Activated effector memory CD4-positive, alpha-beta T cell treated with Interleukin-2 at 50 U/mL for 16 hours (primary cell): ENCODE measurements around the gene AKAP6.

ENCODE experiments used
- DNase-seq: peaks from one replicate; pipeline ENCODE4 v3.0.0-alpha.2; 2020

Gene AKAP6, protein sequence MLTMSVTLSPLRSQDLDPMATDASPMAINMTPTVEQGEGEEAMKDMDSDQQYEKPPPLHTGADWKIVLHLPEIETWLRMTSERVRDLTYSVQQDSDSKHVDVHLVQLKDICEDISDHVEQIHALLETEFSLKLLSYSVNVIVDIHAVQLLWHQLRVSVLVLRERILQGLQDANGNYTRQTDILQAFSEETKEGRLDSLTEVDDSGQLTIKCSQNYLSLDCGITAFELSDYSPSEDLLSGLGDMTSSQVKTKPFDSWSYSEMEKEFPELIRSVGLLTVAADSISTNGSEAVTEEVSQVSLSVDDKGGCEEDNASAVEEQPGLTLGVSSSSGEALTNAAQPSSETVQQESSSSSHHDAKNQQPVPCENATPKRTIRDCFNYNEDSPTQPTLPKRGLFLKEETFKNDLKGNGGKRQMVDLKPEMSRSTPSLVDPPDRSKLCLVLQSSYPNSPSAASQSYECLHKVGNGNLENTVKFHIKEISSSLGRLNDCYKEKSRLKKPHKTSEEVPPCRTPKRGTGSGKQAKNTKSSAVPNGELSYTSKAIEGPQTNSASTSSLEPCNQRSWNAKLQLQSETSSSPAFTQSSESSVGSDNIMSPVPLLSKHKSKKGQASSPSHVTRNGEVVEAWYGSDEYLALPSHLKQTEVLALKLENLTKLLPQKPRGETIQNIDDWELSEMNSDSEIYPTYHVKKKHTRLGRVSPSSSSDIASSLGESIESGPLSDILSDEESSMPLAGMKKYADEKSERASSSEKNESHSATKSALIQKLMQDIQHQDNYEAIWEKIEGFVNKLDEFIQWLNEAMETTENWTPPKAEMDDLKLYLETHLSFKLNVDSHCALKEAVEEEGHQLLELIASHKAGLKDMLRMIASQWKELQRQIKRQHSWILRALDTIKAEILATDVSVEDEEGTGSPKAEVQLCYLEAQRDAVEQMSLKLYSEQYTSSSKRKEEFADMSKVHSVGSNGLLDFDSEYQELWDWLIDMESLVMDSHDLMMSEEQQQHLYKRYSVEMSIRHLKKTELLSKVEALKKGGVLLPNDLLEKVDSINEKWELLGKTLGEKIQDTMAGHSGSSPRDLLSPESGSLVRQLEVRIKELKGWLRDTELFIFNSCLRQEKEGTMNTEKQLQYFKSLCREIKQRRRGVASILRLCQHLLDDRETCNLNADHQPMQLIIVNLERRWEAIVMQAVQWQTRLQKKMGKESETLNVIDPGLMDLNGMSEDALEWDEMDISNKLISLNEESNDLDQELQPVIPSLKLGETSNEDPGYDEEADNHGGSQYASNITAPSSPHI (N-terminal part only)

DNA sequence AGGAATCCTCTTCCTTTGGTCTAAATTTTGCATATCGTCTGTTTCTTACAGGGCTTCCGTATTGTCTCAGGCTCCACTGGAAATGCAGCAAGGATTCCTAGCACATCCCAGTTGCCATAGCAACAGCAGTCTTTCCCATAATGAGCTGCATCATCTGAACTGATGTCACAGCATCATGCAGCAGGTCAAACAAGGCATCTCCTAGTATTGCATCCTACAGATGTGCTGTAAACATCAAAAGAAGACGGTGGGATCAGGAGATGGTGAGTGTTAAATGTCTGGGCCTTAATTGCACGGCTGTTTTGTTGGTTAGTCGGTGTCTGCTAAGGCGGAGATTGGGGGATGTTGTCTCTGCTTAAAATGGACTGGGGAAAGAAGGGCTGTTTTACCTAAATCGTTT, at the start of gene AKAP6:
TSS of gene AKAP6 (plus strand) at position 153 of the 400 bp plus-strand sequence. CDS start 104,196 bp downstream, outside the sequence.
- no peak for DNase-seq

GRCh38 chr14:32286602-32287001, 42.5 kb upstream of the AKAP6 start:
- DNase-seq: no peak

GRCh38 chr14:32296366-32296765, 32.7 kb upstream of the AKAP6 start:
- DNase-seq: no peak

DNA sequence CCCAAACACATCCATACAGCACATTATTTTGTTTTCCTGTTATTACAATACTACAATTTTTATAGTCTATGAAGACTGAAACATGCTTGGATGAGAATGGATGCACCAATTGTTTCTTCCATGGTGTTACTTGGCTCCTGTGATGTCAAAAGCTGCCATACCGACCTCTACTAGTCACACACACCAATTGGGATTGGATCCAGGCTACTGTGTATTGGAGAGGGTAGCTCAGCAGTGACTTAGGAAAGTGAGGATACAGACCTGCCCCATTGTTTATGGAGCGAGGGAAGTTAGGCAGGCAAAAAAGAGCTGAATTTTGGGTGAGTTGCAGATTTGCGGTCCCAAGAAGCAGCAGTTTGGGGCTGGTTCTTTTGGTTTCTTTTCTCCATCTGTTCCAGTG, 30.8 kb upstream of the AKAP6 start:
- no peak for DNase-seq

GRCh38 chr14:32300136-32300535, 29.0 kb upstream of the AKAP6 start:
- DNase-seq: no peak

GRCh38 chr14:32303865-32304264, 25.2 kb upstream of the AKAP6 start:
- no peak for DNase-seq

GRCh38 chr14:32304296-32304695, 24.8 kb upstream of the AKAP6 start:
- no peak for DNase-seq

- no peak for DNase-seq
These were observed 22.5 kb upstream of the AKAP6 start for GRCh38 chr14:32306549-32306948.

DNA sequence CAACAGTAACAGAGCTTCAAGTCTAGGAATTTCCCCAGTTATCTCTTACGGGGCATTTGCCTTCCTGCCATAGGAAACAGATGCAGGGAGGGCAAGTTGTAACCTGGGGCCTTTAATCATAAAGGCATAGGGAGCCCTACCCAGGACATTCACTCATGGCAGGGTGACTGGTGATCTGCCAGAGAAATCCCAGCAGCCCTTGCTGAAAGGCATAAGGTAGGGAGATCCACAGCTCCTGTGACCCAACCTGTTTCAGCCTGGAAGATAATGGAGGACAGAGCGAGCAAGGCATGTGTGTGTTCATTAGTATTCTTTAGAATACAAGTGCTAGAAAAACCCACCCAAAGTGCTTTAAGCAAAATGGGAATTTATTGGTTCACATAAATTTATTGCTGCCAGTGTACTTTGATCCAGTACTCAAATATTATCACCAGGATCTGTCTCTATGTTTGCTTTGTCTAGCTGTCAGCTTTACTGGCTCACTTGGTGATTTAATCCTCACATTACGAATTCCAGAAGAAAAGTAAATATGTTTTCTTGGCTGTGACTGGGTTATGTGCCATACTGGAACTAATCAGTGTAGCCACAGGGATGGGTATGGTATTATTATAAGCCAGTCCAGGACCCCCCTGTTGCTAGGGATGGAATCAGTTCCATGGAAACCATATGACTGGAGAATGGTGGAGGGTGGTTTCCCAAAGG, 21.1 kb upstream of the AKAP6 start:
- no peak for DNase-seq

- no peak for DNase-seq
These were observed 18.2 kb upstream of the AKAP6 start for GRCh38 chr14:32310876-32311275.

GRCh38 chr14:32311294-32312009, 17.6 kb upstream of the AKAP6 start:
- DNase-seq: no peak

- no peak for DNase-seq
These were observed 17.1 kb upstream of the AKAP6 start for GRCh38 chr14:32312010-32312331.

- no peak for DNase-seq
These were observed 15.2 kb upstream of the AKAP6 start for GRCh38 chr14:32313844-32314376.

- no peak for DNase-seq
These were observed 10.9 kb upstream of the AKAP6 start for GRCh38 chr14:32318087-32318795.

DNA sequence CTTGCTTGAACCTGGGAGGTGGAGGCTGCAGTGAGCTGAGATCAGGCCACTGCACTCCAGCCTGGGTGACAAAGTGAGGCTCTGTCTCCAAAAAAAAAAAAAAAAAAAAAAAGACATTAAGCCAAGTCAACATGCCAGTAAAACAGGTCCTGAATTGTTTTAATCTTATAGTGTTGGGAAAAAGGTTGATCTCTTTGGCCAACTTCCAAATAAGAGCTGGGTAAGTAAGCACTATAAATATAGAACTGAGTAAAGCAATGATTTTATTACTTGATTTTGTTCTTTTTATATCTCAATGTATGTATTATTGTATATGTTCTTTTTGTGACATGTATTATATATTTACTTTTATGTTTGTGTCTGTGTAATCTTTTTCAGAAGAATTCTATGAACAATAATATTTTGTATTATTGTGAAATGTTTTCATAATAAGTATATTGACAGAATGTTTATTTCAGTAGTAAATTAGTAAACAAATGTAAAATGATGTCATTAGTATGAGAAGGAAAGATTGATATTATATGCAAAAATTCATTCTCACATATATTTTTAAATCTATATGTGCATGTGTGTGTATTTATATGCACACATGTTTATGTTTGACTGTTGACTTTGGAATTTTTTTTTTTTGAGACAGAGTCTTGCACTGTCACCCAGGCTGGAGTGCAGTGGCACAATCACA, 9.6 kb upstream of the AKAP6 start:
- no peak for DNase-seq

GRCh38 chr14:32324601-32325000, 4.5 kb upstream of the AKAP6 start:
- no peak for DNase-seq

DNA sequence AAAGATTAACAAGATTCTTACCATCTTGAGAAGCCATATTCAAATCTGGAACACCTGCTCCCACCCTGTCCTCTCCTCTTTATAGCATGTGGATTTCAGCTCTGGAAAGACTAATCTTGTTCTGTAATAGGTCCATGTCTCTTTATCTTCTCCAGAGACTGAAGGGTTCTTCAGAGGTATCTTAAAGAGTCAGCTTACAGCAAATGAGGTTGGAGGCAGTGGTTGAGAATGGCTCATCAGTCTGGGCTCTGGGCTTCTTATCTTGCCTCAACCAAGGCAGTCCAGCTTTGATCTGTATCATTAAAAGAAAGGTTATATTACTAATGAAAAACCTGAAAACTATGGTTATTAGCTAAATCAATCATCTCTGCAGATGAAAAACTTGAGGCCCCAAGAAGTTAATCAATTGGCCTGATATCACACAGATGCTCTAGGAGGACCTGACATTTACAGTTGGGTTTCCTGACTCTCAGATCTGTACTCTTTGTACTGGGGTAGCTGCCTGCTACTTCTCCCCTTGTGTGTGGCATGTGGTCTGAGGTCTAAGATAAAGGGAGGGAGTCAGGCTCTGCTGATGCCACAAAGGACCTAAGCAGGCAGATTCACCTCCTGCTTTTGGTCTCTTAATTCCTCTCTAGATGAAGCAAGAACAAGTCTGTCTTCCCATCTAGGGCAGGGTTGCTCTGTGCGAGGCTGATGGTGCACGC, 1.7 kb upstream of the AKAP6 start:
- no peak for DNase-seq

DNA sequence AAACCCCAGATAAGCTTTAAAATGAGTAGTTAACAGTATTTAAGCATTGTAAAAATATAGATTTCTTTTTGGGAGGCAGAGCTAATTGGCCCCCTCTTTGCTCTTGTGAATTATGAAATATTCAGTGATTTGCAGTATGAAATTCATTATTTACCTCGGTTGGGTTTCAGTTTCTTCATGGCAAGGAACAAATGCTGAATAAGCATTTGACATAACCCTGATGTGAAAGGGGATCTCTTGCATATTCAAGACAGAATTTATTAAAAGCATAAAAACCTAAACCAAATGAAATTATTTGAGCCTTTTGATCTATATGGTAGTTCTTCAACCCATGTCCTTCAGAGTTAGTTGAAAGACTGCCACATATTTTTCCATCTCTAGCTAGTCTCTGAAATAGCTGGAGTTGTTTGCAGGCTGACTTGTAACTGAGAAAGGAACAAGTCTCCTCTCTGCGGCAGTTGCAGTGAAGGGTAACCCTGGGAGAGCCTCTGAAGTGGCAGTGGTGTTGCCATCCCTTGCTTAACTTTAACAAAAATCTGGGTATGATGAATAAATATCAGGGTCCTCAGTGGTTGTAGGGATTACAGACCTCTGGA, 690 bp downstream of the AKAP6 start:
- DNase-seq: no peak
